HTERT RPE-1 (cell line): ENCODE results near the gene NCKAP5L.
"Not testable (repeated sequence)": the region's sequence is repeated elsewhere in the genome, so short reads cannot be mapped to it uniquely, and the experiment has no call there.

Source experiments
- in situ Hi-C: fragments of 300-500 bp; cut with MboI; formaldehyde crosslinking; loops from 4 replicates; pipeline ENCODE4 v1.14.3; 2020; ENCODE audit warnings: low sequenced_read_pairs

NCKAP5L gene

GRCh38 chr12:49865109-49865781 lies 37.0 kb upstream of the NCKAP5L start:
- in situ Hi-C loops, result no loop called here

DNA sequence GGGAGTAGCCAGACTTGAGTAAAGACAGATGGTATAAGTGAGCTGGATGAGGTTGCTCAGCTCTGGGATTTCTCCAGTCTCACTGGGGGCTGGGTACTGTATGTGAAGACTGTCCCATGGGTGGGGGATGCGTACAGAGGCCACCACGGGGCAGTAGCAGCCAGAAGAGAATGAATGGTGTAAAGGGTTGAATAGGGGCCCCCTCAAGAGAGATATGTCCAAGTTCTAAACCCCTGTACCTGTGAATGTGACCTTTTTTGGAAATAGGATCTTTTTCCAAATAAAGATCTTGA lies 36.5 kb upstream of the NCKAP5L start:
- in situ Hi-C loops, result no loop called here

DNA sequence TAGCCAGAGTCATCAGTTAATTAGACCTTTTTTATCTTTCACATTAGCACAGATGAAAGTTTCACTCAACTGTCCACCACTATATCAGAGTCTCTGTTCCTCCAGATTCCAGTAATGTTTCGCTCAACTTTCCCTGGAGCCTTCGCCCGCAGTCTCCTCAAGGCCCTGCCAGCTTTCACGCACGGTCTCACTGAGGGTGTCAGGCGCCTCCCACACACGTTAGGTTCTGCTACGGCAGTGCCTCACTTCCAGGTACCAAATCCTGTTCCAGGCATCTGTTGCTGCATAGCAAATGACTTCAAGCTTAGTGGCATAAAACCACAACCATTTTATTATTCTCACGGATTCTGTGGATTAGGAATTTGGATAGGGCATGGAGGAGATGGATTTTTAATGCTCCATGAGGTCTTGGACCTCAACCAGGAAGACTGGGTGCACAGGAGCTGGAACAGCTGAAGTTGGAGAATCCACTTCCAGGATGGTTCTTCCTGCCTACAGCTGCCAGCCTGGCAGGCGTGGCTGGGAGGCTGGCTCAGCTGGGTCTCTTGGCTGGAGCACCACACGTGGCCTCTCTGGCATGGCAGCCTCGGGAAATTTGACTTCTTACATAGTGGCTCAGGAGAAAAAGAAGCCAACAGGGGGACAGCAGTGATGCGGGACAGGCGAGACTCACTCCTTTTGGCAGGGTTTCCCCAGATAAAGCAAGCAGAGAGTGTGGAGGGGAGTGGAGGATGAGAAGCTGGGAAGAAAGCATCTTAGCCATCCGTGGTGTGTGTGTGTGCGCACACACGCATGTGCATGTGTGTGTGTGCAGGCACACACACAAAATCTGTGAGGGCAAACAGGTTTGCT lies 36.0 kb upstream of the NCKAP5L start:
- in situ Hi-C loops, result no loop called here

DNA sequence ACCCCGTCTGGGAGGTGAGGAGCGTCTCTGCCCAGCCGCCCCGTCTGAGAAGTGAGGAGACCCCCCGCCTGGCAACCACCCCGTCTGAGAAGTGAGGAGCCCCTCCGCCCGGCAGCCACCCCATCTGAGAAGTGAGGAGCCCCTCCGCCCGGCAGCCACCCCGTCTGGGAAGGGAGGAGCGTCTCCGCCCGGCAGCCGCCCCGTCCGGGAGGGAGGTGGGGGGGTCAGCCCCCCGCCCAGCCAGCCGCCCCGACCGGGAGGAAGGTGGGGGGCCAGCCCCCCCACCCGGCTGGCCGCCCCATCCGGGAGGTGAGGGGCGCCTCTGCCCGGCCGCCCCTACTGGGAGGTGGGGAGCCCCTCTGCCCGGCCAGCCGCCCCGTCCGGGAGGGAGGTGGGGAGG lies 32.7 kb upstream of the NCKAP5L start:
- in situ Hi-C loops, result not testable (repeated sequence)

GRCh38 chr12:49855890-49856289 lies 27.7 kb upstream of the NCKAP5L start:
- in situ Hi-C loops, result not testable (repeated sequence)

GRCh38 chr12:49854976-49855375 lies 26.8 kb upstream of the NCKAP5L start:
- in situ Hi-C loops, result no loop called here

- in situ Hi-C loops, result no loop called here
Observed at GRCh38 chr12:49853671-49854070, 25.5 kb upstream of the NCKAP5L start.

- in situ Hi-C loops, result no loop called here
Observed at GRCh38 chr12:49847161-49847560, 18.9 kb upstream of the NCKAP5L start.

- in situ Hi-C loops, result no loop called here
Observed at GRCh38 chr12:49846032-49846431, 17.8 kb upstream of the NCKAP5L start.

- in situ Hi-C loops, result no loop called here
Observed at GRCh38 chr12:49843876-49844437, 15.7 kb upstream of the NCKAP5L start.

GRCh38 chr12:49843411-49843810 lies 15.2 kb upstream of the NCKAP5L start:
- in situ Hi-C loops, result no loop called here

DNA sequence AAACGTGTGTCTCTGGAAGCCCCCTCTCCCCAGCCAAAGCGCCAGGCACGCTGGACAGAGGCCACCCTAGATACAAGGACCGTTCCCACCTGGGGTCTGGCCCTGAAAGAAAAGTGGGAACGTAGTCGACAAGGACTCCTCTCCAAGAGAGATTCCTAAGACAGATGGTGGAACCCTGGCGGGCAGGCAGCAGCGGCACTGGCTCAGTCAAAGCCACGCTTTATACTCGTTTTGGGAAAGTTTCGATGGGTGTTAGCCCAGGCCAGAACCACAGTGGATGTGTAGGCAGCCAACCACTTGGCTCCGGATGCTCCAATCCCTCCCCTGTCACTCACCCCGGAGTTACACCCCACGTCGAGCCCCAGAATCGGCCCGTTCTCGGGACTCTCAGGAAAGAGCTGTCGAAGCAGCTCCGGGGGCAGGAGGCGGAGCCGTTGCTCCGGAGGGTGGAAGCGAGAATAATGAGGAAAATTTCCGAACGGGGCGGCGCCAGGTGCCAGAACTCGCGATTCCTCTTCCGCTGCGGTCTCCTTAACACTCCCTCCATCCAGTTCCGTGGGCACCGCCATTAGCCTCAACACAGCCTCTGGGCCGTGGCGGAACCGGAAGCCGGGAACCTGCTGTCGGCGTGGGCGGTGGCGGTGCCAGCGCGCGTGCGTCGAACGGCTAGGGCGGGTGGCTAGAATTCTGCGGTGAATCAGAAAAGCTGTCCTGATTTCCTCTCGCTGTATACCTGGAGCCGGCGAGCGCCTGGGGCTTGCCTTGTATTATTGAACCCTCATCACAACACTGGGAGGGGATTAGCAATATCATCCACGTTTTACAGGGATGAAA lies 14.5 kb upstream of the NCKAP5L start, which contains the start of gene BCDIN3D:
BCDIN3D (minus strand) TSS at position 588 of the 834 bp plus-strand sequence; CDS start at position 569, 19 bp downstream.
- in situ Hi-C loops, result no loop called here

GRCh38 chr12:49838973-49839633 lies 10.9 kb upstream of the NCKAP5L start:
- in situ Hi-C loops, result no loop called here

GRCh38 chr12:49832836-49833421 lies 4.7 kb upstream of the NCKAP5L start:
- in situ Hi-C loops, result no loop called here

DNA sequence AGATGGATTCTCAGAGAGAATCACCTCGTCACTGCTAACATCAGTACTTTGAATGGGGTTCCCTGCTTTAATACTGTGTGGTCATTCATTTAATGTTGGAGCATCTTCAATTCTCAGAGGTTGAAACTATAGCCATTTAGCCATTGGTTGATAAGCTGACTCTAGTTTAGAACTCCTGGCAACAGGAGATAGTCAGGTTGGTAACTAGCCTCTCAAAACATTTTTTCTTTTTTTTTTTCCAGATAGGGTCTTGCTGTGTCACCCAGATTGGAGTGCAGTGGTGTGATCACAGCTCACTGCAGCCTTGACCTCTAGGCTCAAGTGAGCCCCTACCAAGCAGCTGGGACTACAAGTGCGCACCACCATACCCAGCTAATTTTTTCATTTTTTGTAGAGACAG lies 3.5 kb upstream of the NCKAP5L start:
- in situ Hi-C loops, result no loop called here

DNA sequence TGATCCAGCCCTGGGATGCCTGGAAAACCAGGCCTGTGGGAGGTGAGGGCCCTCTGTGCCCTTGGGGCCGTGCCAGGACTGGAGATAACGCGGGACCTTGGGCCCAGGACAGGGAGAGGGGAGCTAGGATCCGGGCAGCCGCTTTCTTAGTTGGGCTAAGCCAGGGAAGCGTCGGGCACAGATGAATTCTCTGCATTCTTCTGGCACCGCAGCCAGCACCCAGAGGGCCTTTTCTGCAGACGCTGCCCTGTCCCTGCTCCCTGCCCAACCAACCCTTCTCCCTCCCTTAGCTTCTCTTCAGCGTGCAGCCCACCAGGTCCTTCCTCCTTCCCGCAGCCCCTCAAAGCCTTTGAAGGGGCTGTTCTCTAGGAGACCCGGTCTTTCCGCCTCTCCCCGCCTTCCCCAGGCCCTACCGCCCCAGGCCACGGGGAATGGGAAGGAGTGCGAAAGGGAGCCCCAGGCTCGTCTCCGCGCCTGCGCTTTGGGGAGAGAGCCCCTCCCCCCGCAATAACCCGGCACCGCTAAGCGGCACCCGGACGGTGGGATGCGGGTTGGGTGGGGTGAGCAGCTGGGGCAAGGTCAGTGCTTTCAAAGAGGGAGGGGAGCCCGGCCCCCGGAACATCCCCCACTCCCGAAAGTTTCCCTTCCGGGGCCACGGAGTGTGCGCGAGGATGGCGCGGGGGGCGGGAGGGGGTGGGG lies 663 bp downstream of the NCKAP5L start:
- in situ Hi-C loops, result no loop called here

DNA sequence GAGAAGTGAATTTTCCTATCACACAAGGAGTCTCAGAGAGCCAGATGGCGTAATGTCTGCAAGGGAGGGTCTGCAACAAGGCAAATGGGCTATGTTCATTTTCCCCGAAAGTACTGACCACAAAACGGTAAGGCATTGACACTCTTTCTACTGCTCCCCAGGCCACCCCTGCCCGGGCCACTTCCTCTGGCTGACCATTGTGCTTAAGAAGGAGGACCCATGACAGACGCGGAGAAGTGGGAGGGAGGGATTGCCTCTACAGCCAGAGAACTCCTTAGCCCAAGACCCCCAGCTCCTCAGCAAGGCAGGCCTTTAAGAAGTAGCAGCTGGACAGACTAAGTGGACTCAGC lies 1.2 kb downstream of the NCKAP5L start:
- in situ Hi-C loops, result no loop called here

- in situ Hi-C loops, result no loop called here
Observed at GRCh38 chr12:49825971-49826421, 2.2 kb downstream of the NCKAP5L start.

GRCh38 chr12:49825360-49825970 lies 2.7 kb downstream of the NCKAP5L start:
- in situ Hi-C loops, result no loop called here
